BLaER1 treated with 17β-estradiol and CSF1 and Interleukin-3, amounts not matched to agents 10 nM and 100 nM (cell line): ENCODE results near the gene KLHDC7B.
A peak's percentile ranks its signal among the peaks of the same experiment; 100 is the strongest.
"Not testable (repeated sequence)": the region's sequence is repeated elsewhere in the genome, so short reads cannot be mapped to it uniquely, and the experiment has no call there.

Experiments used
- H3K27ac ChIP-seq, 11 experiments: shearing (Covaris generic); formaldehyde crosslinking; 2 replicates each; pipeline ENCODE4 v1.8.1; 2022
- H3K27me3 ChIP-seq, 11 experiments: shearing (Covaris generic); formaldehyde crosslinking; 2 replicates each; pipeline ENCODE4 v1.8.1; 2022
- H3K36me3 ChIP-seq, 11 experiments: shearing (Covaris generic); formaldehyde crosslinking; 2 replicates each; pipeline ENCODE4 v1.8.1; 2022
- H3K4me1 ChIP-seq, 10 experiments: shearing (Covaris generic); formaldehyde crosslinking; 2 replicates each; pipeline ENCODE4 v1.8.1; 2022
- H3K4me2 ChIP-seq, 11 experiments: shearing (Covaris generic); formaldehyde crosslinking; 2 replicates each; pipeline ENCODE4 v1.8.1; 2022
- H3K4me3 ChIP-seq, 10 experiments: shearing (Covaris generic); formaldehyde crosslinking; 2 replicates each; pipeline ENCODE4 v1.8.1; 2022
- H3K9ac ChIP-seq, 11 experiments: shearing (Covaris generic); formaldehyde crosslinking; 2 replicates each; pipeline ENCODE4 v1.8.1; 2022
- H3K9me3 ChIP-seq, 11 experiments: shearing (Covaris generic); formaldehyde crosslinking; replicated peaks in 1 of 11; 2 replicates each; pipeline ENCODE4 v1.8.1; 2022
- H4K20me1 ChIP-seq, 11 experiments: shearing (Covaris generic); formaldehyde crosslinking; 2 replicates each; pipeline ENCODE4 v1.8.1; 2022
- Cebpa-rat ChIP-seq, 11 experiments: shearing (Covaris generic); IDR thresholded peaks; 2 replicates each; pipeline ENCODE4 v1.8.1; 2022

KLHDC7B gene

DNA sequence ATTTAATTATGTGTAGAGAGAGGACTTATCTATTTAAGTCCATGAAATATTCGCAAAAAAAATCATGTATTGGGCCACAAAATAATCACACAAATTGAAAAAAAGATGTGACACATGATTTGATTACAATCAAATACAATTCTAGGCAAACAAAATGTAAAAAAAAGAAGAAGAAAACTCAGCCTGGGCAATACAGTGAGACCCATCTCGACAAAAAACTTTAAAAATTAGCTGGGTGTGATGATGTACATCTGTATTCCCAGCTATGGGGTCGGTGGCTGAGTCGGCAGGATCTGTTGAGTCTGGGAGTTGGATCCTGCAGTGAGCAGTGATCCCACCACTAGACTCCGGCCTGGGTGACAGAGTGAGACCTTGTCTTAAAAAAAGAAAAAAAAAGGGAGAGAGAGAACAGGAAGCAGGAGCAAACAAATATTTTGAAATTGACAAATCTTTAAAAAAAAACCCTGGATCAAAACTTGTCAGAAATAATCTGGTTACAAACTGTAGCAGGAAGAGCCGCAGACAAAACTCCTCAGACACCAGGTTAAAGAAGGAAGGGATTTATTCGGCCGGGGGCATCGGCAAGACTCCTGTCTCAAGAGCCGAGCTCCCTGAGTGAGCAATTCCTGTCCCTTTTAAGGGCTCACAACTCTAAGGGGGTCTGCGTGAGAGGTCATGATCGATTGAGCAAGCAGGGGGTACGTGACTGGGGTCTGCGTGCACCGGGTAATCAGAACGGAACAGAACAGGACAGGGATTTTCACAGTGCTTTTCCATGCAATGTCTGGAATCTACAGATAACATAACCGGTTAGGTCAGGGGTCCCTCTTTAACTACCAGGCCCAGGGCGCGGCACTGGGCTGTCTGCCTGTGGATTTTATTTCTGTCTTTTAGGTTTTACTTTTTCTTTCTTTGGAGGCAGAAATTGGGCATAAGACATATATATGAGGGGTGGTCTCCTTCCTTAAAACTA, 12.6 kb upstream of the KLHDC7B start:
- peak overlapping the region in 1 of 11 experiments; percentile 24; a peak in 1 of 22 replicates for H3K27ac ChIP-seq
- H3K9ac ChIP-seq: no peak overlapping the region
- H3K9me3 ChIP-seq: peaks cover 10 to 78% (median 29%) of the 10 kb centered on the region in 11 experiments; a peak in 20 of 22 replicates
- peaks cover 0 to 11% (median 0%) of the 10 kb centered on the region in 11 experiments; a peak in 4 of 22 replicates for H3K36me3 ChIP-seq
- peaks cover 17 to 70% (median 44%) of the 10 kb centered on the region in 10 experiments for H3K4me1 ChIP-seq
- H4K20me1 ChIP-seq: peaks cover 0 to 17% (median 0%) of the 10 kb centered on the region in 11 experiments; a peak in 4 of 22 replicates
- H3K4me2 ChIP-seq: peak overlapping the region in 2 of 11 experiments; percentile 12 to 59; a peak in 2 of 22 replicates
- peaks cover 43 to 63% (median 61%) of the 10 kb centered on the region in 11 experiments for H3K27me3 ChIP-seq
- no peak overlapping the region for H3K4me3 ChIP-seq
- TF ChIP-seq Cebpa-rat (IDR thresholded peaks at IDR 0.05): no peak

DNA sequence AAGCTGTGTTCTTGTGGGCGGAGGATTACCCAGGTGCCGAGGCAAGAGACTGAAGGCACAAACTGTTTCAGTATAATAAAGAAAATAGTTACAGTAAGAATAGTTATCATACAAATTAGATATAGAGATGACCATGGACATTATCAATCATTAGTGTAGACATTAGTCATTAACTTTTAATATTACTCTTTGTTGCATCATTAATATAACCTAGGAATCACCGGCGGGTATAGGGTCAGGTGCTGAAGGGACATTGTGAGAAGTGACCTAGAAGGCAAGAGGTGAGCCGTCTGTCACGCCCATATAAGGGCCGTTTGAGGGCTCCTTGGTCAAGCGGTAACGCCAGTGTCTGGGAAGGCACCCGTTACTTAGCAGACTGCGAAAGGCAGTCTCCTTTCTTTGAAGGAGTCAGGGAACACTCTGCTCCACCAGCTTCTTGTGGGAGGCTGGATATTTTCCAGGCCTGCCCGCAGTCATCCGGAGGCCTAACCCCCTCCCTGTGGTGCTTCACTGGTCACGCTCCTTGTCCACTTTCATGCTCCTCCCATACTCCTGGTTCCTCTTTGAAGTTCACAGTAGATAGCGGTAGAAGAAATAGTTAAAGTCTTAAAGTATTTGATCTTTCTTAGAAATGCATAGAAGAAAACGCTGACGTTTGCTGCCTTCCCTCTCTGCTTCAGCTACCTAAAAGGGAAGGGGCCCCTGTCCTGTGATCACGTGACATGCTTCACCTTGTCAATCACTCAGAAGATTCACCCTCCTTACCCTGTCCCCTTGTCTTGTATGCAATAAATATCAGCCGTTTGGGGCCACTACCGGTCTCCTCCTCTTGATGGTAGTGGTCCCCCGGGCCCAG, 11.6 kb upstream of the KLHDC7B start:
- Histone ChIP-seq H3K9me3 (peaks cover 10 to 83% (median 39%) of the 10 kb centered on the region in 11 experiments; a peak in 20 of 22 replicates), H3K27ac (peak overlapping the region in 4 of 11 experiments; percentile 9 to 37 (median 22); a peak in 5 of 22 replicates), H4K20me1 (peaks cover 0 to 17% (median 0%) of the 10 kb centered on the region in 11 experiments; a peak in 4 of 22 replicates), H3K27me3 (peaks cover 43 to 56% (median 52%) of the 10 kb centered on the region in 11 experiments), H3K4me2 (peak overlapping the region in 8 of 11 experiments; percentile 6 to 59 (median 22); a peak in 7 of 22 replicates), H3K4me1 (peaks cover 19 to 70% (median 44%) of the 10 kb centered on the region in 10 experiments), H3K36me3 (peaks cover 0 to 16% (median 0%) of the 10 kb centered on the region in 11 experiments; a peak in 4 of 22 replicates)
- H3K9ac ChIP-seq, H3K4me3 ChIP-seq: not testable (repeated sequence)

DNA sequence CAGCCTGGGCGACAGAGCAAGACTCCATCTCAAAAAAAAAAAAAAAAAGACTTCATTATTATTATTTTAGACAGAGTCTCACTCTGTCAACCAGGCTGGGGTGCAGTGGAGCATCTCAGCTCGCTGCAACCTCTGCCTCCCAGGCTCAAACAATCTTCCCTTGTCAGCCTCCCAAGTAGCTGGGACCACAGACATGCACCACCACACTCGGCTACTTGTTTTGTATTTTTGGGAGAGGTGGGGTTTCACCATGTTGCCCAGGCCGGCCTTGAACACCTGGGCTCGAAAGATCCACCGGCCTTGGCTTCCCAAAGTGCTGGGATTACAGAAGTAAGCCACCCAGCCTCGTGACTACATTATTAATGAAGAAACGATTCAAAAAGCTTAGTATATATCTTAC, 10.6 kb upstream of the KLHDC7B start:
- peak overlapping the region in 6 of 11 experiments; percentile 1 to 37 (median 19); a peak in 8 of 22 replicates for H3K4me2 ChIP-seq
- H3K4me3 ChIP-seq: no peak overlapping the region
- TF ChIP-seq Cebpa-rat (IDR thresholded peaks at IDR 0.05): no peak

DNA sequence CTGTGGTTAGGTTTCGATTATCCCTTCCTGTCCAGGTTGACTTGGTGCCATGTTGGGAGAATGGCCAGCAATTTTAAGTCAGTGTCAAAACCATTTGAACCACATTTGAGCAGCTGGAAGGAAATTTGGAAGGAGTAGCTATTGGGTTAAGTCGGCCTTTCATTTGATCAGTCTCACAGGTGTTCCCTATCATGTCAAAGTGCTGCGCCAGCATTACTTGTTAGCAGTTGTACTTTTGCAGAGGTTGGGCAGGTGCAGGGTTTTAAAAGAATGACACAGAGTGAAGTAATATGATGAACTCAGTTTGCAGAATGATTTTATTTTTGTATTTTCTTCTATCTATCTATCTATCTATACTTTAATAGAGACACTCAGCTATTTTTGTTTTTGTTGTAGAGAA, 9.5 kb upstream of the KLHDC7B start:
- no peak overlapping the region; a peak in 1 of 22 replicates for H3K27ac ChIP-seq
- H3K9ac ChIP-seq: no peak overlapping the region
- no peak overlapping the region for H3K4me3 ChIP-seq
- peaks cover 0 to 83% (median 38%) of the 10 kb centered on the region in 11 experiments; a peak in 15 of 22 replicates for H3K9me3 ChIP-seq
- TF ChIP-seq Cebpa-rat (IDR thresholded peaks at IDR 0.05): no peak
- peaks cover 0 to 21% (median 0%) of the 10 kb centered on the region in 11 experiments; a peak in 5 of 22 replicates for H3K36me3 ChIP-seq
- H4K20me1 ChIP-seq: peaks cover 0 to 9% (median 0%) of the 10 kb centered on the region in 11 experiments; a peak in 4 of 22 replicates
- H3K4me1 ChIP-seq: peaks cover 28 to 72% (median 45%) of the 10 kb centered on the region in 10 experiments
- no peak overlapping the region for H3K4me2 ChIP-seq
- H3K27me3 ChIP-seq: peaks cover 23 to 34% (median 31%) of the 10 kb centered on the region in 11 experiments

More for the DNA sequence above, 10.6 kb upstream of the KLHDC7B start:
- peaks cover 0 to 18% (median 0%) of the 10 kb centered on the region in 11 experiments; a peak in 3 of 22 replicates for H3K36me3 ChIP-seq
- peaks cover 0 to 12% (median 0%) of the 10 kb centered on the region in 11 experiments; a peak in 4 of 22 replicates for H4K20me1 ChIP-seq
- H3K27me3 ChIP-seq: peaks cover 34 to 45% (median 42%) of the 10 kb centered on the region in 11 experiments
- no peak overlapping the region for H3K9ac ChIP-seq
- peaks cover 5 to 83% (median 38%) of the 10 kb centered on the region in 11 experiments; a peak in 20 of 22 replicates for H3K9me3 ChIP-seq
- H3K4me1 ChIP-seq: peaks cover 28 to 69% (median 48%) of the 10 kb centered on the region in 10 experiments
- H3K27ac ChIP-seq: peak overlapping the region in 1 of 11 experiments; percentile 24; a peak in 2 of 22 replicates

DNA sequence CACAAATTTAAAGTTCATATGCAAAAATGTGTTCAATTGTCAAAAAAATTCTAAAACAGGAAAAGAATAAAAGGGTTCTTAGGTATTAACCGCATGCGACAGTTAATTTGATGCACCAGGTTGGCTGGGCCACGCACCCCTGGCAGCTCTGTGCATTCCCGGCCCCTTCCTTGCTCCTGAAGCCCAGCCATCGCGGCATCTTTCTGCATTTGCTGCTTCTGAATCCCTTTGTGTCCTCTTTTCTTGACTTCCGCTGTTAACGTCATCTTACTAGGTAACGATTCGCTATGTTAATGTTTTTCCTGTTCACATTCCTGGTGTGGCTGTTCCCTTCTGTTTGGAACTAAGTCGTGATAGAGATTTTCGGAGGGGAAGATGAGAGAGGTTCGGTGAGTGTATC, 7.9 kb upstream of the KLHDC7B start:
- peak overlapping the region in 3 of 10 experiments; percentile 8 to 45 (median 12); a peak in 5 of 20 replicates for H3K4me3 ChIP-seq
- peak overlapping the region in 7 of 11 experiments; percentile 40 to 94 (median 84); a peak in 9 of 22 replicates for H3K9ac ChIP-seq
- peak overlapping the region; percentile 93 to 100 (median 97) for H3K27ac ChIP-seq
- no peaks in the 10 kb centered on the region; a peak in 1 of 22 replicates for H4K20me1 ChIP-seq
- H3K36me3 ChIP-seq: peaks cover 0 to 24% (median 0%) of the 10 kb centered on the region in 11 experiments; a peak in 5 of 22 replicates
- peak overlapping the region in 5 of 11 experiments; percentile 17 to 69 (median 61); a peak in 9 of 22 replicates for H3K4me2 ChIP-seq
- TF ChIP-seq Cebpa-rat (IDR thresholded peaks at IDR 0.05): no peak
- peaks cover 30 to 74% (median 53%) of the 10 kb centered on the region in 10 experiments for H3K4me1 ChIP-seq
- peaks cover 8 to 19% (median 15%) of the 10 kb centered on the region in 11 experiments for H3K27me3 ChIP-seq
- peaks cover 0 to 88% (median 43%) of the 10 kb centered on the region in 11 experiments; a peak in 13 of 22 replicates for H3K9me3 ChIP-seq

DNA sequence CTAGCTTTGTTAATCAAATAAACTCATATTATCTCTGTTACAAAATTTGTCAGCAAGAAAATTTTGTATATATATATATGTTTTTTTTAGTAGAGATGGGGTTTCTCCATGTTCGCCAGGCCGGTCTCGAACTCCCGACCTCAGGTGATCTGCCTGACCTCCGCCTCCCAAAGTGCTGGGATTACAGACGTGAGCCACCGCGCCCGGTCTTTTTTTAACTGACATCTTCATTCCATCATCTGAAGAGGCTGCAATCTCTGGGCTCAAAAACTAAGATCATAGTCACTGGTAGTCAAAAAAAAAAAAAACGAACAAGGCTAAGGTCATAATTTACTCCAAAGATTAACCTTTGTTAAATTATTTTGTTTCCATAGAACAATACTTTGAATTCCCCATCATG, 5.3 kb upstream of the KLHDC7B start:
- no peak for TF ChIP-seq Cebpa-rat (IDR thresholded peaks at IDR 0.05)
- peak overlapping the region in 4 of 10 experiments; percentile 9 to 46 (median 25); a peak in 3 of 20 replicates for H3K4me3 ChIP-seq
- peak overlapping the region; percentile 93 to 100 (median 97) for H3K27ac ChIP-seq
- H3K36me3 ChIP-seq: peaks cover 0 to 24% (median 0%) of the 10 kb centered on the region in 11 experiments; a peak in 5 of 22 replicates
- H3K9me3 ChIP-seq: peaks cover 0 to 87% (median 43%) of the 10 kb centered on the region in 11 experiments; a peak in 13 of 22 replicates
- no peaks in the 10 kb centered on the region for H4K20me1 ChIP-seq
- H3K4me1 ChIP-seq: peaks cover 48 to 76% (median 65%) of the 10 kb centered on the region in 10 experiments
- peak overlapping the region in 10 of 11 experiments; percentile 53 to 84 (median 68); a peak in 18 of 22 replicates for H3K4me2 ChIP-seq
- H3K9ac ChIP-seq: peak overlapping the region; percentile 74 to 94 (median 83); a peak in 21 of 22 replicates
- peaks cover 0 to 21% (median 17%) of the 10 kb centered on the region in 11 experiments; a peak in 18 of 22 replicates for H3K27me3 ChIP-seq

DNA sequence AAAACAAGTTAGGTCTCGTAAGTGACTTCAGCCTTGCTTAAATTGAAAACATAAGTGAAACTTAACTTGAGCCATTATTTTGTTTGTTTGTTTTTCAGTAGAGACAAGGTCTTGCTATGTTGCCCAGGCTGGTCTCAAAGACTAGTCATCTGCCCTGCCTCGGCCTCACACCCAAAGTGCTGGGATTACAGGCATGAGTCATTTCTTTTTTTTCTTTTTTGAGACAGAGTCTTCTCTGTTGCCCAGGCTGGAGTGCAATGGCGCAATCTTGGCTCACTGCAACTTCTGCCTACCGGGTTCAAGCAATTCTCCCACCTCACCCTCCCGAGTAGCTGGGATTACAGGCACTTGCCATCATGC, 4.1 kb upstream of the KLHDC7B start:
- H3K27me3 ChIP-seq: peaks cover under 1 to 22% (median 18%) of the 10 kb centered on the region in 11 experiments; a peak in 21 of 22 replicates
- peak overlapping the region in 2 of 10 experiments; percentile 35 to 46; a peak in 2 of 20 replicates for H3K4me3 ChIP-seq
- peak overlapping the region; percentile 93 to 100 (median 97) for H3K27ac ChIP-seq
- H3K36me3 ChIP-seq: peaks cover 0 to 24% (median 0%) of the 10 kb centered on the region in 11 experiments; a peak in 5 of 22 replicates
- not testable (repeated sequence) for H4K20me1 ChIP-seq
- H3K4me2 ChIP-seq: peak overlapping the region; percentile 34 to 84 (median 66); a peak in 21 of 22 replicates
- H3K9ac ChIP-seq: peak overlapping the region in 10 of 11 experiments; percentile 30 to 94 (median 84); a peak in 12 of 22 replicates
- TF ChIP-seq Cebpa-rat (IDR thresholded peaks at IDR 0.05): peak in 9 of 11 experiments; percentile 29 to 79 (median 67); a peak in 12 of 22 replicates
- peaks cover 53 to 85% (median 76%) of the 10 kb centered on the region in 10 experiments for H3K4me1 ChIP-seq
- H3K9me3 ChIP-seq: peaks cover 0 to 75% (median 43%) of the 10 kb centered on the region in 11 experiments; a peak in 13 of 22 replicates
